Hepatocyte (in vitro differentiated cells): Measurements from ENCODE around the gene NCAPG2.

Source experiments
- CTCF ChIP-seq: fragments of 200-600 bp; sonication (generic); IDR thresholded peaks from 2 replicates; pipeline ENCODE4 v1.5.1; 2016; ENCODE audit warnings: antibody characterized with exemption, mild to moderate bottlenecking; ENCODE audit not compliant: poor library complexity
- EZH2 ChIP-seq: fragments of 200-600 bp; sonication (generic); IDR thresholded peaks from 2 replicates; pipeline ENCODE4 v1.6.1; 2016; ENCODE audit warnings: antibody characterized with exemption, mild to moderate bottlenecking, borderline replicate concordance
- EZH2phosphoT487 ChIP-seq: fragments of 200-600 bp; sonication (generic); IDR thresholded peaks from one replicate; pipeline ENCODE4 v1.6.1; 2018; ENCODE audit warnings: antibody characterized with exemption, mild to moderate bottlenecking, low read depth, moderate library complexity; ENCODE audit not compliant: unreplicated experiment, severe bottlenecking

GRCh38 chr7:158587162-158588084, 117.2 kb downstream of the NCAPG2 start, which contains the start of gene PTPRN2:
- TF ChIP-seq EZH2 (no peak), CTCF (no peak), EZH2phosphoT487 (no peak)
